ENCODE measurements around the gene EIF4H. TPM values are rescaled to one million over a fixed set of nuclear protein-coding genes. Genes with fewer than 3 reads are reported as not detected.

EIF4H gene
- total and polyA plus RNA-seq, 2 of the 8 experiments (the other 6 are each of a cell fraction or from before 2014, with no cell fraction given) = 323 to 382 TPM

GRCh38 chr7:74141705-74142104 is 32.5 kb upstream of the EIF4H start:
- Histone ChIP-seq H3K56ac (replicated peaks; ENCODE audit: insufficient read length, low read depth, low read length) (no peak overlapping the region), H4K8ac (ENCODE audit: extremely low read depth, insufficient read depth, low read length) (no peak overlapping the region), H2BK15ac (ENCODE audit: low read length) (peak overlapping the region; percentile 72; the same call in 1 of the 2 replicates), H3K27me3 (replicated peaks in 1 of 4; ENCODE audit: control insufficient read depth in 3 of 4, extremely low read depth in 1 of 4, insufficient read depth in 3 of 4, low read length in 3 of 4) (no peaks in the 10 kb centered on the region), H3K4me1 (replicated peaks in 1 of 4; ENCODE audit: control insufficient read depth in 3 of 4, insufficient read depth in 4 of 4, low read length in 3 of 4) (peaks cover 0 to 10% (median 6%) of the 10 kb centered on the region in 4 experiments; a peak in 6 of 7 replicates), H3K14ac (ENCODE audit: insufficient read length) (no peak overlapping the region), H3K4ac (replicated peaks; ENCODE audit: insufficient read length, low read depth, low read length) (no peak overlapping the region), H3K9me3 (ENCODE audit: insufficient read depth in 2 of 2, low read depth in 1 of 2, low read length in 1 of 2) (no peaks in the 10 kb centered on the region), H3K23ac (ENCODE audit: insufficient read length) (no peak overlapping the region), H4K5ac (ENCODE audit: insufficient read length, low read depth, low read length) (no peak overlapping the region), H2BK5ac (ENCODE audit: low read depth, low read length) (peak overlapping the region; percentile 52; the same call in 1 of the 2 replicates), H4K91ac (replicated peaks; ENCODE audit: insufficient read length, low read length) (peak overlapping the region; percentile 65), H3K79me1 (ENCODE audit: low read depth, low read length) (no peaks in the 10 kb centered on the region), H3K4me3 (ENCODE audit: extremely low read depth in 1 of 4, insufficient read depth in 2 of 4, low read depth in 3 of 4, low read length in 4 of 4) (no peak overlapping the region), H2AFZ (ENCODE audit: low read length) (no peak overlapping the region), H3K79me2 (ENCODE audit: control insufficient read depth in 1 of 2, insufficient read depth in 2 of 2, low read length in 2 of 2) (no peaks in the 10 kb centered on the region), H3K9ac (replicated peaks in 1 of 4; ENCODE audit: extremely low read depth in 1 of 4, low read depth in 3 of 4, low read length in 3 of 4) (no peak overlapping the region), H2BK12ac (ENCODE audit: low read depth, low read length) (no peak overlapping the region), H2AK5ac (ENCODE audit: low read depth, low read length) (0 out of 2 replicates have a peak overlapping the region, but pooled peaks have one; percentile 3), H3K4me2 (ENCODE audit: insufficient read depth in 1 of 2, low read depth in 2 of 2, low read length in 2 of 2) (no peak overlapping the region), H2BK120ac (replicated peaks; ENCODE audit: low read depth, low read length) (no peak overlapping the region), H3K23me2 (ENCODE audit: low read depth, low read length) (peaks cover 3% of the 10 kb centered on the region; the same call in 1 of the 2 replicates), H3K18ac (ENCODE audit: extremely low read depth, low read length) (no peak overlapping the region), H3K36me3 (ENCODE audit: control insufficient read depth in 2 of 4, insufficient read depth in 4 of 4, low read length in 3 of 4) (no peaks in the 10 kb centered on the region), H4K20me1 (replicated peaks in 1 of 2; ENCODE audit: control insufficient read depth in 1 of 2, insufficient read depth in 2 of 2, low read length in 2 of 2) (no peaks in the 10 kb centered on the region), H2BK20ac (ENCODE audit: low read length) (0 out of 2 replicates have a peak overlapping the region, but pooled peaks have one; percentile 86), H3K27ac (ENCODE audit: low read depth, low read length) (no peak overlapping the region)
- ChIA-PET CTCF (ENCODE audit: partially characterized antibody) (interaction anchor here (0.6 to 1.9 kb wide), 7 partner anchors 12 to 259 kb away, joined by 3 to 5 read pairs (median 4); no protein-coding TSS in a partner anchor), POLR2A (ENCODE audit: partially characterized antibody) (interaction anchor here (0.5 to 2.7 kb wide), 3 partner anchors 9 to 42 kb away, joined by 3 to 12 read pairs (median 3); partner anchors contain the start of gene EIF4H)
- DNase-seq (ENCODE audit: low read depth in 1 of 2, low spot score in 2 of 2) = no peak
- no peak for FAIRE-seq
- 15% methylated on average over 1 of the region's 1 CpG; no CpG with 5 or more reads in 1 of the 2 experiments for WGBS, 2 experiments (ENCODE audit: extremely low coverage in 1 of 2, insufficient coverage in 1 of 2, insufficient read length in 1 of 2, insufficient replicate concordance in 2 of 2, low coverage in 1 of 2, low lambda C conversion rate in 2 of 2, missing lambda C conversion rate in 1 of 2)
- no peak for TF ChIP-seq TCF12 (IDR thresholded peaks at IDR 0.05; ENCODE audit: low read depth, low read length)
- no peak for TF ChIP-seq EZH2 (IDR thresholded peaks at IDR 0.05; ENCODE audit: low read depth, low read length, severe bottlenecking)
- no peak for TF ChIP-seq RNF2 (IDR thresholded peaks at IDR 0.05; ENCODE audit: borderline replicate concordance, low read depth, low read length, missing control alignments, poor library complexity, severe bottlenecking)
- TF ChIP-seq PHF8 (conservative IDR thresholded peaks at IDR 0.05; ENCODE audit: low read depth, low read length) = no peak
- TF ChIP-seq SP4 (IDR thresholded peaks at IDR 0.05; ENCODE audit: low read length) = no peak
- TF ChIP-seq RAD21 (IDR thresholded peaks at IDR 0.05 in 1 of 2, conservative IDR thresholded peaks at IDR 0.05 in 1 of 2; ENCODE audit: low read depth in 2 of 2, low read length in 2 of 2) = no peak
- TF ChIP-seq YY1 (IDR thresholded peaks at IDR 0.05; ENCODE audit: low read depth, low read length) = no peak
- no peak for TF ChIP-seq GTF2F1 (IDR thresholded peaks at IDR 0.05; ENCODE audit: borderline replicate concordance, low read depth, low read length)
- TF ChIP-seq BCL11A (IDR thresholded peaks at IDR 0.05; ENCODE audit: low read depth in 2 of 2, low read length in 2 of 2) = no peak
- TF ChIP-seq JUND (IDR thresholded peaks at IDR 0.05; ENCODE audit: low read length) = no peak
- TF ChIP-seq GABPA (IDR thresholded peaks at IDR 0.05; ENCODE audit: borderline replicate concordance, insufficient read depth, low read length) = no peak
- TF ChIP-seq RFX5 (IDR thresholded peaks at IDR 0.05; ENCODE audit: borderline replicate concordance, low read depth, low read length) = no peak
- no peak for TF ChIP-seq NANOG (IDR thresholded peaks at IDR 0.05; ENCODE audit: insufficient read depth, low read depth, low read length, poor library complexity, severe bottlenecking)

Data from H1 (cell line).